K562 (cell line): ENCODE results near the gene WBP1. TPM values are rescaled to one million over a fixed set of nuclear protein-coding genes. Genes with fewer than 3 reads are reported as not detected.

Experiments used
- ATAC-seq: fragments of 200-7000 bp; cut with Tn5 transposase; 3 replicates; pipeline ENCODE4 v1.9.1; 2020; ENCODE audit warnings: moderate library complexity
- BruUV-seq: library from RNA; stranded (reverse); fragments of 400-500 nt; replicated peaks from 2 replicates; lab custom pipeline; 2021; lab: Mats Ljungman, UMichigan
- CTCF ChIA-PET: fragments of 300-600 bp; formaldehyde crosslinking; extraction: SDS; loops from one replicate; lab custom pipeline; 2021; ENCODE audit warnings: low intra/inter-chr PET ratio; lab: Yijun Ruan, JAX
- POLR2A ChIA-PET: fragments of 300-600, 350-650 bp; sonication (Branson Sonifier 250); formaldehyde crosslinking; extraction: SDS; loops from one replicate; lab custom pipeline; 2021; ENCODE audit warnings: antibody characterized with exemption, inconsistent platforms; lab: Yijun Ruan, JAX
- DNase-seq, 4 experiments: peaks; one replicate each; pipeline versions ENCODE4 v3.0.0 to v3.0.0-alpha.2; 2011 to 2018; ENCODE audit warnings: low spot score in 3 of 4, mixed read lengths in 3 of 4; ENCODE audit errors: extremely low read depth in 1 of 4
- FAIRE-seq: peaks from 2 replicates; lab custom pipeline; 2011; peaks lifted over from hg19 to GRCh38; lab: Jason Lieb, UNC
- H2AFZ ChIP-seq: 2 replicates; pipeline ENCODE4 v1.6.0; 2011; ENCODE audit warnings: low read depth, low read length, control low read depth, inconsistent platforms
- H3K27ac ChIP-seq: fragments of 200-600 bp; 3 replicates; pipeline ENCODE4 v1.8.0; 2011; ENCODE audit warnings: low read depth, mild to moderate bottlenecking, control low read depth, inconsistent platforms, low read length, moderate library complexity, mixed read lengths; ENCODE audit errors: extremely low read depth
- H3K27me3 ChIP-seq, 2 experiments: fragments of 300-600 bp in 1 of 2; 2 replicates in 1 of 2; 3 replicates in 1 of 2; pipeline versions ENCODE4 v1.6.0 to v1.8.0; 2011; ENCODE audit warnings: inconsistent platforms in 2 of 2, low read length in 2 of 2, mild to moderate bottlenecking in 1 of 2, mixed read lengths in 1 of 2, moderate library complexity in 1 of 2; ENCODE audit not compliant: control insufficient read depth in 2 of 2, insufficient read depth in 2 of 2
- H3K36me3 ChIP-seq: fragments of 300-600 bp; 3 replicates; pipeline ENCODE4 v1.8.0; 2011; ENCODE audit warnings: mild to moderate bottlenecking, low read length, inconsistent platforms; ENCODE audit not compliant: control insufficient read depth, insufficient read depth
- H3K4me1 ChIP-seq, 2 experiments: fragments of 200-600 bp in 1 of 2; replicated peaks in 1 of 2; 2 replicates in 1 of 2; 3 replicates in 1 of 2; pipeline versions ENCODE4 v1.5.1 to v1.8.0; 2011; ENCODE audit warnings: inconsistent platforms in 2 of 2, low read length in 2 of 2, mild to moderate bottlenecking in 1 of 2, mixed read lengths in 1 of 2, moderate library complexity in 1 of 2; ENCODE audit not compliant: control insufficient read depth in 2 of 2, insufficient read depth in 2 of 2
- H3K4me2 ChIP-seq: 2 replicates; pipeline ENCODE4 v1.6.1; 2011; ENCODE audit warnings: low read length, control low read depth, inconsistent platforms, mixed read lengths; ENCODE audit not compliant: insufficient read depth
- H3K4me3 ChIP-seq: fragments of 200-600 bp; sonication (generic), shearing (Covaris generic); 2 replicates; pipeline ENCODE4 v1.5.1; 2016; ENCODE audit warnings: control low read depth, inconsistent platforms
- H3K79me2 ChIP-seq: fragments of 200-600 bp; 3 replicates; pipeline ENCODE4 v1.8.0; 2011; ENCODE audit warnings: low read length, inconsistent platforms; ENCODE audit not compliant: control insufficient read depth, insufficient read depth
- H3K9ac ChIP-seq, 2 experiments: 2 replicates each; pipeline versions ENCODE4 v1.6.0 to v1.6.1; 2011; ENCODE audit warnings: low read depth in 2 of 2, low read length in 2 of 2, control low read depth in 1 of 2, inconsistent platforms in 1 of 2, mild to moderate bottlenecking in 1 of 2, mixed read lengths in 1 of 2; ENCODE audit not compliant: insufficient read depth in 1 of 2
- H3K9me1 ChIP-seq: one replicate; pipeline ENCODE4 v1.6.0; 2011; ENCODE audit warnings: inconsistent platforms, mild to moderate bottlenecking, low read length, moderate library complexity; ENCODE audit not compliant: control insufficient read depth, insufficient read depth
- H3K9me3 ChIP-seq: replicated peaks from 2 replicates; pipeline ENCODE4 v1.5.1; 2011; ENCODE audit warnings: low read depth, low read length, inconsistent platforms; ENCODE audit not compliant: control insufficient read depth, insufficient read depth
- H4K20me1 ChIP-seq: replicated peaks from 2 replicates; pipeline ENCODE4 v1.6.1; 2011; ENCODE audit warnings: low read length, inconsistent platforms, mixed read lengths; ENCODE audit not compliant: control insufficient read depth, insufficient read depth
- ATF2 ChIP-seq: sonication (generic); formaldehyde crosslinking; IDR thresholded peaks from 2 replicates; pipeline ENCODE4 v1.8.1; 2022; ENCODE audit warnings: missing genetic modification reagents
- ATF3 ChIP-seq, 2 experiments: fragments of 450-650 bp in 1 of 2; sonication (generic) in 1 of 2; formaldehyde crosslinking in 1 of 2; IDR thresholded peaks in 1 of 2; conservative IDR thresholded peaks in 1 of 2; 2 replicates each; pipeline versions ENCODE4 v1.6.1 to v1.8.1; 2016 to 2023; ENCODE audit warnings: mild to moderate bottlenecking in 2 of 2, moderate library complexity in 2 of 2, inconsistent platforms in 1 of 2, missing genetic modification reagents in 1 of 2
- CBFB ChIP-seq: sonication (generic); formaldehyde crosslinking; IDR thresholded peaks from 2 replicates; pipeline ENCODE4 v1.4.0; 2020; ENCODE audit warnings: mild to moderate bottlenecking, missing genetic modification reagents
- NCOA1 ChIP-seq: fragments of 450-650 bp; IDR thresholded peaks from 2 replicates; pipeline ENCODE4 v1.6.1; 2016; ENCODE audit warnings: low read depth
- NFYB ChIP-seq: IDR thresholded peaks from 2 replicates; pipeline ENCODE4 v1.6.1; 2011; ENCODE audit warnings: mild to moderate bottlenecking, moderate library complexity; ENCODE audit not compliant: insufficient read length; ENCODE audit errors: extremely low read depth
- PML ChIP-seq: IDR thresholded peaks from 2 replicates; pipeline ENCODE4 v1.6.1; 2012; ENCODE audit warnings: low read length, inconsistent platforms
- PRDM10 ChIP-seq: fragments of 450-650 bp; IDR thresholded peaks from 2 replicates; pipeline ENCODE4 v1.6.1; 2018; ENCODE audit not compliant: partially characterized antibody
- SNAPC5 ChIP-seq: fragments of 250-450 bp; sonication (Bioruptor Pico); IDR thresholded peaks from 2 replicates; pipeline ENCODE4 v1.8.0; 2021; ENCODE audit warnings: moderate library complexity, mild to moderate bottlenecking, inconsistent platforms
- ZC3H4 ChIP-seq: sonication (generic); formaldehyde crosslinking; IDR thresholded peaks from 2 replicates; pipeline ENCODE4 v1.9.0; 2021; ENCODE audit warnings: missing genetic modification reagents, borderline replicate concordance
- ZFP91 ChIP-seq: sonication (generic); formaldehyde crosslinking; IDR thresholded peaks from 2 replicates; pipeline ENCODE4 v1.8.0; 2022; ENCODE audit warnings: mild to moderate bottlenecking, missing genetic modification reagents
- ZNF347 ChIP-seq: fragments of 450-650 bp; formaldehyde crosslinking; IDR thresholded peaks from 2 replicates; pipeline ENCODE4 v1.4.0; 2020; ENCODE audit warnings: low read depth, mild to moderate bottlenecking, moderate library complexity
- WGBS: fragments of 100-300 bp; shearing (Covaris generic); methylation state at CpG from one replicate; pipeline ENCODE4 v1.1.6; 2016; ENCODE audit warnings: low coverage, mixed read lengths; ENCODE audit not compliant: insufficient coverage; ENCODE audit errors: missing lambda C conversion rate; 5-methylcytosine and 5-hydroxymethylcytosine counted together
- in situ Hi-C: fragments of 300-500 bp; cut with MboI; formaldehyde crosslinking; loops from 4 replicates; pipeline ENCODE4 v1.15.0; 2018; ENCODE audit warnings: inconsistent platforms, mixed read lengths
- intact Hi-C: fragments of 100-400 bp; cut with micrococcal nuclease; formaldehyde crosslinking; loops from 2 replicates; pipeline ENCODE4 v1.14.2; 2022
- polyA plus RNA-seq, 8 experiments: library from polyadenylated mRNA; depleted of rRNA in 4 of 8; stranded (reverse) in 5 of 8; unstranded in 3 of 8; fragments of >200 nt; fragmentation: Nextera tagmentation in 2 of 8; fragmentation: Illumina TruSeq in 1 of 8; extraction: Ambion mirVana in 2 of 8; extraction: Trizol in 1 of 8; gene quantifications; 2 replicates each; pipeline versions ENCODE4 v1.2.1 to v1.2.3, GENCODE V29; 2011 to 2014; ENCODE audit warnings: inconsistent platforms in 1 of 8, missing spikeins in 1 of 8
- total RNA-seq, 7 experiments: library from RNA; depleted of rRNA in 6 of 7; stranded (reverse); fragments of >200 nt in 6 of 7; fragmentation: Illumina TruSeq in 2 of 7; extraction: Trizol in 2 of 7; gene quantifications; 2 replicates each; pipeline versions ENCODE4 v1.2.1 to v1.2.3, GENCODE V29; 2011 to 2021; ENCODE audit warnings: low replicate concordance in 1 of 7

Gene WBP1
- total and polyA plus RNA-seq, 9 of the 15 experiments (the other 6 are each of a cell fraction or from before 2014, with no cell fraction given) = 1.9 to 27.7 (median 14.2) TPM

- no peaks in the 10 kb centered on the region for H3K9me3 ChIP-seq
- in situ Hi-C loops = no loop called here
- no peak overlapping the region for H3K4me3 ChIP-seq
- no peak overlapping the region for H3K4me2 ChIP-seq
- TF ChIP-seq CBFB (CRISPR knock-in tag) (no peak), ZC3H4 (CRISPR knock-in tag) (no peak), ZFP91 (CRISPR knock-in tag) (no peak), NCOA1 (no peak), ATF2 (CRISPR knock-in tag) (no peak), PML (no peak), SNAPC5 (CRISPR knock-in tag) (no peak), PRDM10 (no peak), ZNF347 (CRISPR knock-in tag) (no peak), ATF3 (IDR thresholded peaks at IDR 0.05) (no peak), ATF3 (CRISPR knock-in tag; conservative IDR thresholded peaks at IDR 0.05) (no peak), NFYB (no peak)
- no TSS peak for BruUV-seq
- no peak overlapping the region for H3K27ac ChIP-seq
- H3K27me3 ChIP-seq = peaks cover 4 to 28% of the 10 kb centered on the region in 2 experiments; a peak in 4 of 5 replicates
- FAIRE-seq (no peak), DNase-seq (no peak), ATAC-seq (no peak)
- intact Hi-C loops = no loop called here
- no peaks in the 10 kb centered on the region for H3K79me2 ChIP-seq
- POLR2A ChIA-PET = no interaction called here
- no peaks in the 10 kb centered on the region for H3K9me1 ChIP-seq
- no peaks in the 10 kb centered on the region for H4K20me1 ChIP-seq
- H2AFZ ChIP-seq = no peak overlapping the region
- no peaks in the 10 kb centered on the region for H3K36me3 ChIP-seq
- CTCF ChIA-PET = no interaction called here
- H3K9ac ChIP-seq = no peak overlapping the region
- H3K4me1 ChIP-seq = peaks cover 5 to 42% of the 10 kb centered on the region in 2 experiments; a peak in 4 of 5 replicates
- 11% methylated on average over 3 of the region's 3 CpGs for WGBS
Observed at GRCh38 chr2:74417197-74417596, 41.0 kb upstream of the WBP1 start.
